G401 (cell line): ENCODE measurements around the gene TMEM26. TPM values are rescaled to one million over a fixed set of nuclear protein-coding genes. Genes with fewer than 3 reads are reported as not detected.

Experiments used
- DNase-seq: peaks from one replicate; pipeline ENCODE4 v3.0.0-alpha.2; 2015; ENCODE audit warnings: low spot score
- in situ Hi-C: cut with HindIII; loops from 2 replicates; pipeline ENCODE4 v1.10.0; 2016; ENCODE audit warnings: low sequenced_read_pairs, mixed read lengths
- total RNA-seq: library from RNA; depleted of rRNA; stranded (reverse); fragments of >200 nt; shearing (Covaris generic); gene quantifications from 2 replicates; pipeline ENCODE4 v1.2.3, GENCODE V29; 2014; rRNA removed

The TMEM26 gene
- total RNA-seq, 1 experiment from 2014 or later, result 9.2 TPM

GRCh38 chr10:61359452-61359851 lies 93.7 kb downstream of the TMEM26 start:
- no peak for DNase-seq
- in situ Hi-C loops, result no loop called here

- no peak for DNase-seq
- in situ Hi-C loops, result no loop called here
These were observed 95.5 kb downstream of the TMEM26 start for GRCh38 chr10:61357687-61358086.

Other genes with a start within 250 kb of the TMEM26 start
- gene CABCOCO1, start 209.5 kb upstream of the TMEM26 start, total RNA-seq, result 0.58 TPM in 1 of 2 replicates, not detected in the other